Panc1 (cell line): ENCODE measurements around the gene OR9A4.

Source experiments
- CTCF ChIP-seq: fragments of 450-650 bp; IDR thresholded peaks from 2 replicates; pipeline ENCODE4 v1.5.1; 2017; ENCODE audit warnings: mild to moderate bottlenecking
- POLR2AphosphoS5 ChIP-seq: IDR thresholded peaks from 2 replicates; pipeline ENCODE4 v1.6.1; 2012; ENCODE audit warnings: mild to moderate bottlenecking, low read depth, low read length, moderate library complexity
- TCF7L2 ChIP-seq: IDR thresholded peaks from 2 replicates; pipeline ENCODE4 v1.6.1; 2011; ENCODE audit warnings: mild to moderate bottlenecking, low read depth, low read length, inconsistent platforms

- TF ChIP-seq CTCF (no peak), POLR2AphosphoS5 (no peak), TCF7L2 (no peak)
Observed at GRCh38 chr7:141876371-141876770, 39.8 kb upstream of the OR9A4 start.
